Gastrocnemius medialis (tissue), 4 donors: ENCODE data around the gene GTF3C5. TPM values are rescaled to one million over a fixed set of nuclear protein-coding genes. Genes with fewer than 3 reads are reported as not detected.

Experiments used
- ATAC-seq, 2 donors: fragments of 150-250 bp; one replicate each; pipeline ENCODE4 v1.9.1; 2016
- DNase-seq, 2 donors: peaks; one replicate each; pipeline ENCODE4 v3.0.0-alpha.2; 2019
- H3K27ac ChIP-seq, 4 donors: fragments of 200-600 bp; sonication (generic); 1 replicate in 1 of 4; 2 replicates in 3 of 4; pipeline ENCODE4 v1.5.1; 2016 to 2018; ENCODE audit warnings: mild to moderate bottlenecking in 2 of 4, moderate library complexity in 1 of 4
- H3K27me3 ChIP-seq, 3 donors: fragments of 200-600 bp; sonication (generic) in 2 of 3; 1 replicate in 1 of 3; 2 replicates in 2 of 3; pipeline versions ENCODE4 v1.5.1 to v1.6.0; 2016 to 2019; ENCODE audit warnings: mild to moderate bottlenecking in 1 of 3, moderate library complexity in 1 of 3
- H3K36me3 ChIP-seq, 2 donors: fragments of 200-600 bp; sonication (generic) in 1 of 2; one replicate each; pipeline ENCODE4 v1.5.1; 2017 to 2018
- H3K4me1 ChIP-seq, 2 donors: fragments of 200-600 bp; sonication (generic) in 1 of 2; one replicate each; pipeline ENCODE4 v1.5.1; 2016 to 2017; ENCODE audit warnings: mild to moderate bottlenecking in 2 of 2
- H3K4me3 ChIP-seq, 4 donors: fragments of 200-600 bp; sonication (generic) in 3 of 4; 1 replicate in 1 of 4; 2 replicates in 3 of 4; pipeline ENCODE4 v1.5.1; 2016 to 2019; ENCODE audit warnings: mild to moderate bottlenecking in 2 of 4
- H3K9me3 ChIP-seq, 3 donors: fragments of 200-600 bp; sonication (generic) in 2 of 3; 1 replicate in 1 of 3; 2 replicates in 2 of 3; pipeline ENCODE4 v1.5.1; 2016 to 2019
- CTCF ChIP-seq, 5 experiments: fragments of 450-650 bp in 3 of 5; fragments of 200-600 bp in 2 of 5; sonication (generic) in 2 of 5; IDR thresholded peaks in 4 of 5; conservative IDR thresholded peaks in 1 of 5; 1 replicate in 4 of 5; 2 replicates in 1 of 5; pipeline ENCODE4 v1.5.1; 2016 to 2019; ENCODE audit warnings: antibody characterized with exemption in 5 of 5, mild to moderate bottlenecking in 3 of 5, moderate library complexity in 3 of 5
- POLR2A ChIP-seq, 2 donors: fragments of 450-650 bp; IDR thresholded peaks; one replicate each; pipeline ENCODE4 v1.6.1; 2017; ENCODE audit warnings: antibody characterized with exemption in 2 of 2, mild to moderate bottlenecking in 2 of 2, moderate library complexity in 2 of 2
- in situ Hi-C, 4 donors: fragments of 200-750 bp; cut with MboI; loops; one replicate each; pipeline versions ENCODE4 v1.15.0 to v1.8.0; 2017; ENCODE audit warnings: low sequenced_read_pairs in 4 of 4
- intact Hi-C: fragments of 100-400 bp; cut with DNase I; formaldehyde crosslinking; loops from one replicate; pipeline ENCODE4 v1.15.1; 2023; ENCODE audit warnings: low total_unique reads
- total RNA-seq, 4 donors: library from RNA; depleted of rRNA; stranded (reverse); fragments of >200 nt; gene quantifications; one replicate each; pipeline versions ENCODE4 v1.1.0 to v1.2.3, GENCODE V29; 2016

Gene GTF3C5
- total RNA-seq, 4 donors from 2014 or later, result 48.1 to 55.3 (median 51.5) TPM

GRCh38 chr9:133051281-133051900, 20.6 kb downstream of the GTF3C5 start:
- Histone ChIP-seq H3K9me3 (no peaks in the 10 kb centered on the region), H3K27me3 (no peaks in the 10 kb centered on the region), H3K27ac (no peak overlapping the region), H3K36me3 (peaks cover 0 to 75% of the 10 kb centered on the region in 2 donors), H3K4me3 (no peak overlapping the region), H3K4me1 (peaks cover 15 to 17% of the 10 kb centered on the region in 2 donors)
- intact Hi-C loops, result no loop called here
- DNase-seq (no peak), ATAC-seq (no peak)
- in situ Hi-C loops, result no loop called here
- TF ChIP-seq CTCF (IDR thresholded peaks at IDR 0.05 in 4 of 5, conservative IDR thresholded peaks at IDR 0.05 in 1 of 5) (no peak), POLR2A (IDR thresholded peaks at IDR 0.05) (no peak)

GRCh38 chr9:133051966-133052539, 21.3 kb downstream of the GTF3C5 start:
- ATAC-seq (no peak), DNase-seq (no peak)
- H3K36me3 ChIP-seq, result peaks cover 0 to 75% of the 10 kb centered on the region in 2 donors
- TF ChIP-seq POLR2A (IDR thresholded peaks at IDR 0.05) (no peak), CTCF (IDR thresholded peaks at IDR 0.05 in 4 of 5, conservative IDR thresholded peaks at IDR 0.05 in 1 of 5) (no peak)
- in situ Hi-C loops (no loop called here), intact Hi-C loops (no loop called here)
- no peaks in the 10 kb centered on the region for H3K9me3 ChIP-seq
- H3K4me1 ChIP-seq, result peaks cover 15 to 17% of the 10 kb centered on the region in 2 donors
- H3K4me3 ChIP-seq, result no peak overlapping the region
- H3K27me3 ChIP-seq, result no peaks in the 10 kb centered on the region
- H3K27ac ChIP-seq, result no peak overlapping the region

GRCh38 chr9:133054194-133054890, 23.5 kb downstream of the GTF3C5 start:
- Histone ChIP-seq H3K27ac (peak overlapping the region; percentile 18 to 44 (median 34)), H3K9me3 (no peaks in the 10 kb centered on the region), H3K27me3 (no peaks in the 10 kb centered on the region), H3K4me1 (peaks cover 15 to 17% of the 10 kb centered on the region in 2 donors), H3K4me3 (no peak overlapping the region), H3K36me3 (peaks cover 0 to 78% of the 10 kb centered on the region in 2 donors)
- ATAC-seq (no peak), DNase-seq (no peak)
- in situ Hi-C loops (no loop called here), intact Hi-C loops (no loop called here)
- TF ChIP-seq CTCF (IDR thresholded peaks at IDR 0.05 in 4 of 5, conservative IDR thresholded peaks at IDR 0.05 in 1 of 5) (no peak), POLR2A (IDR thresholded peaks at IDR 0.05) (no peak)

GRCh38 chr9:133054966-133055365, 24.2 kb downstream of the GTF3C5 start:
- Histone ChIP-seq H3K9me3 (no peaks in the 10 kb centered on the region), H3K36me3 (peaks cover 0 to 76% of the 10 kb centered on the region in 2 donors), H3K27me3 (no peaks in the 10 kb centered on the region), H3K27ac (peak overlapping the region in 3 of 4 donors; percentile 18 to 44 (median 43)), H3K4me1 (peaks cover 15 to 17% of the 10 kb centered on the region in 2 donors), H3K4me3 (no peak overlapping the region)
- TF ChIP-seq CTCF (IDR thresholded peaks at IDR 0.05 in 4 of 5, conservative IDR thresholded peaks at IDR 0.05 in 1 of 5) (no peak), POLR2A (IDR thresholded peaks at IDR 0.05) (no peak)
- intact Hi-C loops, result no loop called here
- in situ Hi-C loops, result no loop called here
- peak; percentile 50 to 62 for ATAC-seq
- DNase-seq, result peak; percentile 21 to 54
